Renal cortical epithelial cell (primary cell): ENCODE measurements around the gene GRAMD4. TPM values are rescaled to one million over a fixed set of nuclear protein-coding genes. Genes with fewer than 3 reads are reported as not detected.

ENCODE experiments used
- DNase-seq: peaks from one replicate; pipeline ENCODE4 v3.0.0-alpha.2; 2011; ENCODE audit warnings: low read depth
- total RNA-seq: library from RNA; depleted of rRNA; stranded (reverse); fragments of >200 nt; gene quantifications from 2 replicates; pipeline ENCODE4 v1.2.3, GENCODE V29; 2014

The GRAMD4 gene
- total RNA-seq, 1 donor from 2014 or later = 55.1 TPM

DNA sequence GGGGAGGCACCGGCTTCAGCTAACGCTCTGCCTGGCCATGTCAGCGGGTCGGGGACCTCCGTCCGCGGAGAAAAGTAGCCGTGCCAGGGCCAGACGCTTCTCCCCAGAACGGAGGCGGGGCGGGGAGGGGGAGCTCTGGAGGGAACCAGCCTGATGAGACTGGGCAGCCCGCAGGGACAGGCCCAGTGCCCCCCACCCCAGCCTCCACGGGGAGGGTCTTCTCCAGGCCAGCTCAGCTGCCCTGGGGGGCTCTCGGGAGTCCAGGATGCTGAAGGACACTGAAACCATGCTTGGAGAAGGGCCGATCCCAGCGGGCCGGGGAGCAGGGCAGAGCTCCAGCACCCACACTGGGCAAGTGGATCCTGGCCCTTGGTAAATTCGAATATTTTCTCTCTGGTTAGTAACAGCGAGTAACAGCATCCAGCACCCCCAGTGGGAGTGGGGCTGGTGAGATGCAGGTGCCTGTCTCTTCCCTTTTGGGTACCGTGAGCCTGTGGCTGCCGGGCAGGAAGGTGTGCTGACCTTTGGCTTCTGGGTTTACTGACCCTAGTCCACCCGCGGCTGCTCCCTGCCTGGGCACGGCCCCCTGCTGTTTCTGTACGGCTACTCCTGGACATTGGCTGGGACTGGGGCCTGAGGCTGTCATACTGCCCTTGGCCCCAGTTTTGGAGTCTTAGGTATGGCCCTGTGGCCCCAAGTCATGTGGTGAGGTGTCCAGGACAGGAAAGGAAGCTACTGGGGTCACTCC is 35.8 kb downstream of the GRAMD4 start:
- no peak for DNase-seq

DNA sequence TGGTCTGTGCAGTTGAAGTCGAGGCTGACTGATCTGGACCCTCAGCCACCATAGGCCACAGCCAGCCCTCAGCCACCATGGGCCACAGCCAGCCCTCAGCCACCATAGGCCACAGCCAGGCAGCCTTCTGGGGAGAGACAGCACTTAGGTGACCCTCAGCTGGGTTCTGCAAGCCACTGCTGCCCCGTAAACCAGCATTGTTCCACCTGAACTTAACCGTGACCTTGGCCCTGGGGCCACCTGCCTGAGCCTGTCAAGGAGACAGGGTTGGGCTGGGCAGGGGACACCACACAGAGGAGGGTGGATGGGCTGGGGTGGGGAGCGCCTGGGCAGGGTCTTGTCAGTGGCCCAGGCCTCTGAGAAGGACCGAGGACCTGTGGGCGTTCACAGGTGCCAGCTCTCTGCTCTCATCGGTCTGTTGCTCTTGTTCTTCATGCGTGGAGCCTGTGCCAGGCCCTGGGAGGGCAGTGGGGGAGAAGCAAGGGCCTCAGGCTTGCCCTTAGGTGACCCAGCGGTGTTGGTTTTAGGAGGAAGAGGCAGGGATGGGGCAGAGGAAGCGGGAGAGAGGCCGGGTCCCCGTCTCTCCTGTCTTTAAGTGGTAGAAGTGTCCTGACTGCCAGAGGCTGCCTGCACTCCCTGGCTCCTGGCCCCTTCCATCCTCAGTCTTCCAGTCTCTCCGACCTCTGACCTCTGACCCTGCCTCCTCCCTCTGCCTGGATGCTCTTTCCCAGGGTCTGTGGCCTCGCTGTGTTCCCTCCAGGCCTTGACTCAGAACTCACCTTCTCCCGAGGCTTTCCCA is 36.9 kb downstream of the GRAMD4 start:
- no peak for DNase-seq

DNA sequence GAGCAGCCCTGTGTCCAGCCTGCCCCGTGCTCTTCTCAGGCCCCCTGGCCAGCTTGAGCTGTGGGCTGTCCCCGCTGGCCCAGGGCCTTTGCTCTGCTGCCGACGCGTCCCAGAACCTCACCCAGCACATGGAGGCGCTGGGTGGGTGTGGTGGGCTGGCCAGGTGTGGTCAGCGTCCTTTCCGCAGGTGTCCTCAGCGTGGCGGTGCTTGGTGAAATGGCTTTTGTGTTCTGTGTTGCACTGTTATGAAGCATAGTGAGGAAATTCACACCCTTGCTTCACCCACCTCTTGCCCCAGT is 37.4 kb downstream of the GRAMD4 start:
- no peak for DNase-seq

DNA sequence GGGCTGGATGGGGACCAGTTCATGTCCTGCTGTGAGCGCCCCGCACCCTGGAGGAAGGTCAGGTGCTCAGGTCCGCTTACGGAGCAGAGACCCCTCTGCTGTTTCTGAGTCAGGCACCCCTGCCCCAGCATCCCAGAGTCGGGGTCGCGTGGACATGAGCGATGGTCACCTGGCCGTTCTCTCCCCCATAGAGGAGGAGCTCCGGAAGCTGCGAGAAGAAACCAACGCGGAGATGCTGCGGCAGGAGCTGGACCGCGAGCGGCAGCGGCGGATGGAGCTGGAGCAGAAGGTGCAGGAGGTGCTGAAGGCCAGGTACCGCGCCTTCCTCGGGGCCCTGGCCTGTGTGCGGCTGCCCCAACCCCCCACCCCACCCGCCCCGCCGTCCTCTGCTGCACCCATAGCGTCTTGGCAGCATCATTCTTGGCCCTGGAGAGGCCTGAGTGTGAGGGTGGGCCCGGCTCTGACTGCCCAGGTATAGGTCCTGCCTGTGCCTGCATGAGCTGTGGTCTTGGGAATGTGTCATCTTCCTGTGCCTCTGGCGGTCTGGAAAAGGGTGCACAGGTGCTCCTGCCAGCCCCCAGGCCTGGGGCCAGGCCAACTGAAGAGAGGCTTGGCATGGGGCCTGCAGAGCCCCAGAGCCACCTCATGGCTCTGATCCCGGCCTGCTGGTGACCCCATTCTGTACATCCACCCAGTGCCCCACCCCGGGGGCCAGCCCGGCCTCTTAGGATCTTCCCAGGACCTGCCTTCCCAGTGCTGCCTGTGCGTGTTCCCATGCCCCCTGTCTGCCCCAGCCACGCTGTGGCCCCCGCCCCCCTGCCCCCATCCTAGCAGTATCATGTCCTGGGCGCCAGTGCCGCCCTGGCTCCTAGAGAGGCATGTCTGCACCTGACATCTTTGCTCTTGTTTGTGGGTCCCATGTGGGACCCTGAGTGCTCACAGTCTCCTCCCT is 38.1 kb downstream of the GRAMD4 start:
- no peak for DNase-seq

DNA sequence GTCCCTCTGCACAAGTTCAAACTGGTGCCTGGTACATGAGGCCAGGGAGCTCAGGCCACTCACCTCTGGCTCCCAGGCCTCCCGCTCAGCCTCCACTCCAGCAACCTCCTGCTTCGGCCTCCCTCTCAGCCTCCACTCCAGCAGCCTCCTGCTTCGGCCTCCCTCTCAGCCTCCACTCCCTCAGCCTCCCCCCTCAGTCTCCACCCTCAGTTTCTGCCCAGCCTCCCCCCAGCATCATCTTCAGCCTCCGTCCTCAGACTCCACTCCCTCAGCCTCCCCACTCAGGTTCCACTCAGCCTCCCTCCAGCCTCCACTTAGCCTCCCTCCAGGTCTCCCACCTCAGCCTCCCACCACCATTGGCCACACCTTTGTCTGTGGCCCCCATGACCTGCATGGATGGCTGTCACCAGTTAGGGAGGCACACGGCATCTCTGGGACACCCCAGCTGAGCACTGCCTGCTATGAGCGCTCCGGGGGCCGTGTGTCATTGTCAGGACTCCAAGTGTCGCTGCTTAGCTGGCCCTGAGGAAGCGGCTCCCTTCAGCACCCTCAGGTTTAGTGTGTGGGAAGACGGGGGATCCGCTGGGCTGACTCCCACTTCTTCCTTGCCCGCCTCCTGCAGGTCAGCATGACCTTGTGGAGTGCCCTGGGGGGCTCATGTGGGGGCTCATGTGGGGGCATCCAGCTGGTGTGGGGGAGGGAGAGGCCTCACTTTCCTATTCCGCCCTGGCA is 39.0 kb downstream of the GRAMD4 start:
- DNase-seq = no peak

DNA sequence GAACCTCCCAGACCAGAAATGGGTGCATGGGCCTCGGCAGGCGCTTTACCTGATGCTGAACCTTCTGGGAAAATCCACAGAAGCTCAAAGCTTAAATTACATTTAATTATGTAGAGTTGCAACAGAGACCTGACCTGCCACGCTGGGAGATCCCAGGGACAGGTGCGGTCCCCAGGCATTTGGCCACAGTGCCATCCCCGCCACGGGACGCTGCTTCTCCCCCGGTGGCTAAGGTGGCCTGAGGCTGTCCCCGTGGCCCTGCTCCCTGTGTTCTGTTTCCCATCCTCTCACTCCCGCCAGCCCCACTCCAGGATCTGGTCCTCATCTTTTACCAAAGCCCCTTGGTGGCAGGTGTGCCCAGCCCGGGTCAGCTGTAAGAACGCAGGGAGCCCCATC is 39.6 kb downstream of the GRAMD4 start:
- DNase-seq = no peak

DNA sequence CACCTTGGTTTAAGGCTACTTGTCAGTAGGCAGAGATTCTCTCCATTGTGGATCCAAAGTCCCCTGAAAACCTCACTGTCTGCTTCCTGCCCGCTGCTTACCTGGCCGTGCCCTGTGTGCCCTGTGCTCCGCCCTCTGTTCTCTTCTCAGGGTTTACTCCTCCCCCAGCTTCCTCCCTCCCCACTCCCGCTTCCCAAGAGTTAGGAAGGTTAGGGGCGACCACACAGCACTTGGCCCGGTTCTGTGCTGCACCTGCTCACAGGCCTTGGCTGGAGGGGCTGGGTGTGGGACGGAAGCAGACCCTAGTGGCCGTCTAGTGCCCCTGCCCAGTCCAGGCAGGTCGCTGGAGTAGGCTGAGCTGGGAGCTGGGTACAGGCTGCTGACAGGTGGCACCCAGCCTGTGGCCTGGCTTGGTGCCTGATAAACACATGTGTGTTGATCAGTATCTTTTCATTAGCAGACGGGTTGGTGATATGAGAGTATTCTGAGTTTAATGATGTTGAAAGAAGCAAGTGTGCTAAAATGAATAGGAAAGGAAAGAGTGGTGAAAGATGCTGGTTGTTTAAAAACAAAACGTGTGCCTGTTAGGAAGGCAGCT is 40.5 kb downstream of the GRAMD4 start:
- no peak for DNase-seq

DNA sequence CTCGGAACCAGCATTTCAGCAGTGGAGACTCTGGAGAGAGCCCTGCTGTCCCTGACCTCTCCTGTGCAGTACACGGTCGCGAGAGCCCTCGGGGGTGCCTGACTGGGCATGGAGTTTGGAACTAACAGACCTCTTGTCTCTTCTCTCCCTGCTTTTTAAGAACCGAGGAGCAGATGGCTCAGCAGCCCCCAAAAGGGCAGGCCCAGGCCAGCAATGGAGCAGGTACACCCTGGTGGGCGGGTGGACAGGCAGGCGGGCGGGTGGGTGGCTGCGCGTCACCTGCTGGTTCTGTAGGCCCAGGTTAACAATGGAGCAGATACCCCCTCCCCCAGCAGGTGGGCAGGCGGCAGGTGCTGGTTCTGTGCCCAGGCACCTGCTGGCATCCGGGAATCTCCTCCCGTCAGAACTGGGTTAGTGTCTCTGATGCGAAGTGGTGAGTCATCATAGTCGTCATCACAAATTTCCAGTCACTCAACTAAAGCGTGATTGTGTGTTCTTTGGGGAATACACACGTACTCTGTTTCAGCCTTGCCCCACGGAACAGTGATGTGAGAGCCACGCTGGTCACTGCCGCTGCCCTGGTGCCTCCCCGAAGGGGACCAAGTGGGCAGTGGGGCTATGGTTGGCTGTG is 41.1 kb downstream of the GRAMD4 start:
- DNase-seq = peak; percentile 29

DNA sequence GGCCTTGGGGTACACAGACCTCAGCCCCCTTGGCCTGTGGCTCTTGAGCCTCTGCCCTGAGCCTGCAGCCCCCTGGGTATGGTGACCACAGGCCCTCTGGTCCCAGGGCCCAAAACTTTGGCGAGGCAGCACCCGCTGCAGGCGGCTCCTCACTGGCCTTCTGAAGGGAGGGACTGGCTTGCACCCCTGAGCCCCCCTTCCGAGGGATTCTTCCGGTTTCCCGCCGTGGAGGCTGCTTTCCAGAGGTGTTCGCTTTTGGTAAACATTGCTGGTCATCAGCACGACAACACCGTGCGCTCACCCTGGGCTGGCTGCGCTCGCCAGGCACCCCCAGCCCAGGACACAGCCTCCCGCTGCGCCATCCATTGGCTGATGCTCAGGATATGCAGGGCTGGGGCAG is 42.0 kb downstream of the GRAMD4 start:
- no peak for DNase-seq

DNA sequence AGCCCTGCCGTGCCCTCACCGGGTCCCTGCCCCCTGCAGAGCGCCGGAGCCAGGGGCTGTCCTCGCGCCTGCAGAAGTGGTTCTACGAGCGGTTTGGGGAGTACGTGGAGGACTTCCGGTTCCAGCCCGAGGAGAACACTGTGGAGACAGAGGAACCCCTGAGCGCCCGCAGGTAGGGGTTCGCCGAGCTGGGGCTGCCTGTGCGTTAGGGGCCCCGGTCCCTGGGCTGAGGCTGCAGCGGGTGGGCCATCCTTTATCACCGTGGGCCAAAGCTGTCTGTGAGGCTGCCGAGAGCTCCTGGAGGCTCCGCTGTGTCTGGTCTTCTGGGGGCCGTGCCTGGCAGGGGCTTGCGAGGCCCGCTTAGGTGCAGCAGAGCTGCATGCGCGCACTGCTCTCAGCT is 42.8 kb downstream of the GRAMD4 start:
- no peak for DNase-seq

DNA sequence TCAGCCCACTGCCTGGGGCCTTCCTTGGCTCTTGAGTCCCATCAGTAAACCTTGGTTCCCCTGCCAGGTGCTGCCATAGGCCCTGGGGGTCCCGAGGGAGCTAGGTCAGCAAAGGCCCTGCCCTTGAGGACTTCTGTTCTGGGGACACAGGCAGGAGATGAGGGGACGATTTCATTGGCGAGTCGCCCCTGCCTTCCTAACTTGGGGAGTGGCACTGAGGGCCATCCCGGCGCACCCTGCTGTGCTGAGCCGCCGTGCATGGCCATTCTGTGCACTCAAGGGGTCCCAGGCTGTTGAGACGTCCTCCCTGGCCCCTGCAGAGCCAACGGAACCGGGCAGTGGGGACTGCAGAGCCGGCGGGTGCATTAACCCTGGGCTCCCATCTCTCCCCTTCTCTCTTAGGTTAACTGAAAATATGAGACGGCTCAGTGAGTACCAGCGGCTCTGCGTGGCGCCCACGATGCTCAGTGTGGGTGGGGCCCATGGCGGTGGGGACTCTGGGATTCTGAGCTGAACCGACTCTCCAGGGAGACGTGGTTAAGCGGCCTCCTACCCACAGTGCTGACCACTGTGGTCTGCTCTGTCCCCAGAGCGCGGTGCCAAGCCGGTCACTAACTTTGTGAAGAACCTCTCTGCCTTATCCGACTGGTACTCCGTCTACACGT is 43.4 kb downstream of the GRAMD4 start:
- DNase-seq = no peak

DNA sequence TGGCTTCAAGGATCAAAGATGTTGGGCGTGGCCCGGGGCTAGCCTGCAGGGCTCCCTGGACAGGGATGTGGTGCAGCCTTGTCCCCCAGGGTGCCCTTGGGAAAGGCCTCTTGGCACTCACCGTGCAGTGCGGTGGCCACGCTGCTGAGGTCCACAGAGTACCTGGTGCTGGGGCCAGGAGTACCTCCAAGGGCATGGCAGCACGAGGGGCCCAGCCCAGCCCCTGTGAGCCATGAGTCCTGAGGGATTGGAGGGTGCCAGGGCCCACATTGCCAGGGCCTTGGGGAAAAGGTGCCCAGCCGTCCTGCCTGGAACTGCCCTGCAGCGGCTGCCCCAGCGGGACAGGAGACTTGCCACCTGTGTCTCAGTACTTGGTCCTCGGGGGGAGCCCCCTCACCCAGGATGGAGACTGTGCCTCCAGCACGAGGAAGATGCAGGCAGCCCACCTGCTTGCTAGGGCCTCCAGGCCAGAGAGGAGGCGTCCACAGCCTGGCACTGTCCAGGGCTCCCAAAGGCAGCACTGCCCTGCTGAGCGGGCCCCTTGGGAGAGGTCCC is 44.2 kb downstream of the GRAMD4 start:
- no peak for DNase-seq

DNA sequence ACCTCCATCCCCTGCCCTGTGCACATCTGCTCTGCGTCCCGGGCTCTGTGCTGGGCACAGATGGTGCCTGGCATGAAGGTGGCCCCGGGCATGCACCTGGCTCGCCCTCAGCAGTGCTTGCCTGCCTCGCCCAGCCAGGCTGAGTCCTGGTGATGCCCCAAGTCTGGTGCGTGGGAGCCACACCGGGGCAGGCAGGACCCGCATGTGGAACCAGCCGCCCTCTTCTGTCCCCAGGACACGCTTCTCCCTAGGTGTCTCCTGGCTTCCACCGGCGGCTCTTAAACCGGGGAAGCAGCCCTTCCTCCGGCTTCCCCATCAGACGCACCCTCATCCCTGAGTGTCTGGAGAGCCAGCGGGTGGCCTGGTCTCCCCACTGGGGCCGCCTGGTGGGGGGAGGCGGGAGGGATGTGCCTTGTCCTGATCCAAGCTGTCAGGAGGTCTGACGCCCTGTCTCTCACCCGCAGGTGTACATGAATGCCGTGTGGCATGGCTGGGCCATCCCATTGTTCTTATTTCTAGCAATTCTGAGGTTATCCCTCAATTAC is 45.0 kb downstream of the GRAMD4 start:
- no peak for DNase-seq

DNA sequence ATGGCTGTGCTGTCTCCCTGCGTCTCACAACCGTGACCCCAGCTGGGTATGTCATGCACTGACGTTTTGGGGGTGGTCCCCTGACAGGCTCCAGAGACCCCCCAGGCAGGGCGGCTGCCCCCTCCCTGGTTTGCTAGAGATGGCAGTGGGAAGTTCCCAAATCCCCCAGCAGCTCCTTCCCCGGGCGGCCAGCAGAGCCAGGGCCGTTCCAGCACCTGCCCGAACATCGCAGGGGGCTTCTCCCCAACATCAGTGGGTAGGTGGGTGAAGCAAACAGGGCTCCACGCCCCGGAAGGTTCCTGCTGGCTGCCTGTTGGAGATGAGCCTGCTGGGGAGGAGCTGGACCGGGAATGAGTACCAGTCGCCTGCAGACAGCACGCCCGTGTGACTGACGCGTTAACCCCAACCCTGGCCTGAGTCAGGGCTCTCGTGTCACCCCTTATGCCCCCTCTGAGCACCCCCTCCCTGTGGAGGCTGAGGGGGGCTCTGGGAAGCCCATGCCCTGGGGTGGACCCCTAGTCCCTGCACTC is 45.6 kb downstream of the GRAMD4 start:
- no peak for DNase-seq

DNA sequence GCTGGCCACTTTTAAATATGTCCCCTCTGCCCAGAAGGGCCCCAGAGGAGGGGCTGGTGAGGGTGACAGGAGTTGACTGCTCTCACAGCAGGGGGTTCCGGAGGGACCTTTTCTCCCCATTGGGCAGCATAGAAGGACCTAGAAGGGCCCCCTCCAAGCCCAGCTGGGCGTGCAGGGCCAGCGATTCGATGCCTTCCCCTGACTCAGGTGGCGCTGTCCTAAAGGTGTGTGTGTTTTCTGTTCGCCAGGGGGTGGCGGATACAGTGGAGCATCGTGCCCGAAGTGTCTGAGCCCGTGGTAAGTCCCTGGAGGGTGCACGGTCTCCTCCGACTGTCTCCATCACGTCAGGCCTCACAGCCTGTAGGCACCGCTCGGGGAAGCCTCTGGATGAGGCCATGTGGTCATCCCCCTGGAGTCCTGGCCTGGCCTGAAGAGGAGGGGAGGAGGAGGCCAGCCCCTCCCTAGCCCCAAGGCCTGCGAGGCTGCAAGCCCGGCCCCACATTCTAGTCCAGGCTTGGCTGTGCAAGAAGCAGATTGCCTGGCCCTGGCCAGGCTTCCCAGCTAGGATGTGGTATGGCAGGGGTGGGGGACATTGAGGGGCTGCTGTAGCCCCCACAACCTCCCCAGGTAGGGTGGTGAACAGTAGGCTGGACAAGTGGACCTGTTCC is 46.5 kb downstream of the GRAMD4 start:
- no peak for DNase-seq

DNA sequence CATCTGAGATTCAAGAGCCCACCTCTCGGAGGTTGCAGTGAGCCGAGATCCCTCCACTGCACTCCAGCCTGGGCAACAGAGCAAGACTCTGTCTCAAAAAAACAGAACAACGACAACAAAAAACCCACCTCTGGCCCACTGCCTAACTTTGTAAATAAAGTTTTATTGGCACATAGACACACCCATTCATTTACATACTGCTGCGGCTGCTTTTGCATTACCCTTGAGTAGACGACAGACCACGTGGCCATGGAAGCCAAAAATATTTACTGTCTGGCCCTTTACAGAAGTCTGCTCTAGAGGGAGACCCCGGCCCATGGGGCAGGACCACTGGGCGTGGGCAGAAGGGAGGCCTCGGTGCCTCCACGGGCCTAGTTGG is 47.0 kb downstream of the GRAMD4 start:
- no peak for DNase-seq

DNA sequence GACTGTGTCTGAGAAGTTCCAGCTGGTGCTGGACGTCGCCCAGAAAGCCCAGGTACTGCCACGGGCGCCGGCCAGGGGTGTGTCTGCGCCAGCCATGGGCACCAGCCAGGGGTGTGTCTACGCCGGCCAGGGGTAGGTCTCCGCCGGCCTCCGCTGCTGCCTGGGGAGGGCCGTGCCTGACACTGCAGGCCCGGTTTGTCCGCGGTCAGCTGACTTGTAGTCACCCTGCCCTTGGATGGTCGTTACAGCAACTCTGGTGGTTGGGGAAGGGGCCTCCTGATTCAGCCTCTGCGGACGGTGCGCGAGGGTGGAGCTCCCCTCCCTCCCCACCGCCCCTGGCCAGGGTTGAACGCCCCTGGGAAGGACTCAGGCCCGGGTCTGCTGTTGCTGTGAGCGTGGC is 47.9 kb downstream of the GRAMD4 start:
- DNase-seq = no peak

DNA sequence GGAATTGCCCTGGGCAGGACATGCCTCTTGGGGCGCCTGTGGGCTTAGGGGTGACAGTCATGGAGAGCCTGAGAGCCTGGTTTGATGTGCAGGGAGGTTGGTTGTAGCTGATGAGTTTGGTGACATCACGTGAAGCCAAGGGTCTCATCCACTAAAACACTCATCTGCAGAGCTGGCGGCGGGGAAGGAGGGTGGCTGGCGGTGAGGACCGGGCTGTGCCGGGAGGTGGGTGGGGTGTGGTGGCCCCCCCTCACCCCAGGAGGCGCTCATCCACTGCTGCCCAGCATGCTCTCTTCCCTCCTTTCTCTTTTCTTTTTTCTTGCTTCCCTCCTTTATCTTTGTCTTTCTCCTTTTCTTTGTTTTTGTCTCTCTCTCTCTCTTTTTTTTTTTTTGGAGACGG is 49.0 kb downstream of the GRAMD4 start:
- no peak for DNase-seq
